Measurements from ENCODE around the gene MGAT2. TPM values are rescaled to one million over a fixed set of nuclear protein-coding genes. Genes with fewer than 3 reads are reported as not detected.

MGAT2 gene
- total RNA-seq, 1 experiment from 2014 or later: 22.9 TPM

DNA sequence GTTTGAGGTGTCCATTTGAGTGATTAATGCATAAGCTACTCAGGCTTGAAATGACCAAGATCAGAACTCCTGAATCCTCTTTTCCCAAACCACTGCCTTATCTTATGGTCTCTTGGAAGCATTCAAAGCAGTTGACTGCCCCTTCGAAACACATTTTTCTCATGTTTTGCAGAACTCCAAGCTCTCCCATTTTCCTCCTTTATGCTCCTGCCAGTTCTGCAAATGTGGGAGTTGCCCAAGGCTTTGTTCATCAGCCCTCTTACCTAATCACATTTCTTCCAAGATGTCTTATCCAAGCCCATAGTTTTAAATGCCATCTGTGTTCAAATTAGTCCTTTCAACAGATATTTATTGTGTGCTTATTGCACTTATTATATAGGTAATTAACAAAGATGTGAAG is 16.3 kb downstream of the MGAT2 start:
- no TSS peak for BruUV-seq (replicated peaks)
- peaks cover 77% of the 10 kb centered on the region for H3K79me2 ChIP-seq (ENCODE audit: insufficient read depth, low read length)
- DNase-seq (ENCODE audit: low read depth, low spot score) (no peak), ATAC-seq (no peak)
- ChIA-PET RAD21 (ENCODE audit: low non-redundant PET in 1 of 2, low total read pairs in 2 of 2, uncharacterized antibody in 2 of 2, unreplicated experiment in 2 of 2) (no interaction called here), CTCF (no interaction called here), POLR2A (no interaction called here)
- H4K20me1 ChIP-seq (ENCODE audit: insufficient read depth): no peaks in the 10 kb centered on the region; the same call in 1 of the 2 replicates
- H3K27ac ChIP-seq (ENCODE audit: low read depth, low read length): no peak overlapping the region; the same call in 1 of the 2 replicates
- H3K9me3 ChIP-seq (ENCODE audit: control insufficient read depth in 1 of 2, insufficient read depth in 1 of 2, low read depth in 1 of 2, low read length in 2 of 2): no peaks in the 10 kb centered on the region
- TF ChIP-seq MAX (IDR thresholded peaks at IDR 0.05): no peak
- no peak for TF ChIP-seq SRF (IDR thresholded peaks at IDR 0.05; ENCODE audit: low read depth)
- TF ChIP-seq CEBPB (IDR thresholded peaks at IDR 0.05; ENCODE audit: low read depth): no peak
- TF ChIP-seq EGR1 (IDR thresholded peaks at IDR 0.05; ENCODE audit: low read depth): no peak
- TF ChIP-seq REST (IDR thresholded peaks at IDR 0.05; ENCODE audit: low read depth): no peak
- TF ChIP-seq ZBTB33 (IDR thresholded peaks at IDR 0.05; ENCODE audit: extremely low read depth, insufficient replicate concordance, low read length): no peak
- no peak for TF ChIP-seq POLR2A (IDR thresholded peaks at IDR 0.05; ENCODE audit: borderline replicate concordance, extremely low read depth, insufficient read depth, insufficient read length)
- no peak for TF ChIP-seq EZH2phosphoT487 (IDR thresholded peaks at IDR 0.05; ENCODE audit: borderline replicate concordance)
- no peak for TF ChIP-seq ZFX (IDR thresholded peaks at IDR 0.05)
- TF ChIP-seq, protein P1, sequence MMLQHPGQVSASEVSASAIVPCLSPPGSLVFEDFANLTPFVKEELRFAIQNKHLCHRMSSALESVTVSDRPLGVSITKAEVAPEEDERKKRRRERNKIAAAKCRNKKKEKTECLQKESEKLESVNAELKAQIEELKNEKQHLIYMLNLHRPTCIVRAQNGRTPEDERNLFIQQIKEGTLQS (IDR thresholded peaks at IDR 0.05): no peak
- no peak for TF ChIP-seq SIN3A (IDR thresholded peaks at IDR 0.05; ENCODE audit: low read depth)
- TF ChIP-seq ZNF274 (IDR thresholded peaks at IDR 0.05; ENCODE audit: low read depth, low read length): no peak
- TF ChIP-seq POLR2AphosphoS5 (IDR thresholded peaks at IDR 0.05; ENCODE audit: low read depth, low read length): no peak
- no peak for TF ChIP-seq EZH2 (IDR thresholded peaks at IDR 0.05)
- no peak for TF ChIP-seq YY1 (IDR thresholded peaks at IDR 0.05; ENCODE audit: extremely low read depth, insufficient replicate concordance, low read depth, low read length)
- TF ChIP-seq RAD21 (IDR thresholded peaks at IDR 0.05; ENCODE audit: low read depth): no peak
- TF ChIP-seq ELF1 (IDR thresholded peaks at IDR 0.05; ENCODE audit: borderline replicate concordance, low read depth): no peak
- TF ChIP-seq FOSL1 (IDR thresholded peaks at IDR 0.05; ENCODE audit: low read depth): no peak
- intact Hi-C loops (cut with micrococcal nuclease): no loop called here
- peaks cover 3 to 19% of the 10 kb centered on the region in 2 experiments; a peak in 1 of 4 replicates for H3K36me3 ChIP-seq (ENCODE audit: control insufficient read depth in 1 of 2, insufficient read depth in 2 of 2, low read length in 2 of 2)
- H2AFZ ChIP-seq (ENCODE audit: low read depth, low read length, poor library complexity, severe bottlenecking): no peak overlapping the region
- no peak overlapping the region for H3K9ac ChIP-seq (ENCODE audit: low read length)
- no peak overlapping the region for H3K4me3 ChIP-seq (replicated peaks in 1 of 2; ENCODE audit: low read depth in 1 of 2, low read length in 2 of 2)
- peaks cover 6 to 21% of the 10 kb centered on the region in 2 experiments for H3K4me1 ChIP-seq (ENCODE audit: control insufficient read depth in 1 of 2, insufficient read depth in 2 of 2, low read length in 2 of 2)
- H3K27me3 ChIP-seq (ENCODE audit: insufficient read depth, low read length): no peaks in the 10 kb centered on the region
- no peaks in the 10 kb centered on the region for H3K9me2 ChIP-seq (ENCODE audit: insufficient read depth)
- peak overlapping the region; percentile 87; the same call in 1 of the 2 replicates for H3K4me2 ChIP-seq (ENCODE audit: low read length)
